ENCODE results near the gene ZCCHC7. TPM values are rescaled to one million over a fixed set of nuclear protein-coding genes. Genes with fewer than 3 reads are reported as not detected.

Gene ZCCHC7
- total and polyA plus RNA-seq, 9 of the 15 experiments (the other 6 are each of a cell fraction or from before 2014, with no cell fraction given), result 34.1 to 68.9 (median 48.8) TPM

DNA sequence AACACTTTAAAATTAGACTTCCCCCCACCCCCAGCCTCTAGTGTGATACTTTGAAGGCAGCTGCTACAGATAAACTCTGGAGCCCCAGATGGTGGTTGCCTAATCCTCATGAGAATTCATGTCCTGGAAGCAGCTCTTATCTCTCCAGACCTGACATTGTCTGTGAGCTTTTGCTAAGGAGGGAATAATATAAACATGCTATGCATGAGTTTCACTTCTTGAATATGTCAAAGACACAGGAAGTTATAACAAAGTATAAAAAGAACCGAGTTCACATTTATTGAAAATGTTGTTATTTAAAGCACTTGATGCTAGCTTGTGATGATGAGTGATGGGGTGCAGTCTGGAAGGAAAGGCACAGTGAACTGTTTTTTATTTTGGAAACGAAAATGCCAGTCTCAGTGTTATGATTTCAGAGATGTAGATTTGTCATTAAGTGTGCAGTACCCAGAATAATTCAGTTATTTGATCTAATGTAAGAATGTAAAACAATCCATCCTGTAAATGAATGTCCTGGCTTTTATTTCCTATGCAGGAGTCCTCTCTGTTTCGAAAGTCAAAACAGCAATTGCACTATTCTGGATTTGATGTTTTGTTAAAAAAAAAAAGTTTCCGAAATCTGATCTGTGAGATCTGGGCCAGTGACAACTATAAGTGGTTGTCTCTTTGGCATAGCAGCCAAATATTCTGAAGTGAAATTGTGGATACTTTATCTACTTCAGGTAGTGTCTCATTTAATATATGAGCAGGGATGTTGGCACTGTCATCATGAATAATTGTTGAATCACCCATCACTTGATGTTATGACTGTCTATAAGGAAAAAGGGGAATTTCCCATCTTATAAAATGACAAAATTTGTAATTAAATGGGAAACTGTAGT lies 77.0 kb downstream of the ZCCHC7 start (continued):
- TF ChIP-seq, protein P1, sequence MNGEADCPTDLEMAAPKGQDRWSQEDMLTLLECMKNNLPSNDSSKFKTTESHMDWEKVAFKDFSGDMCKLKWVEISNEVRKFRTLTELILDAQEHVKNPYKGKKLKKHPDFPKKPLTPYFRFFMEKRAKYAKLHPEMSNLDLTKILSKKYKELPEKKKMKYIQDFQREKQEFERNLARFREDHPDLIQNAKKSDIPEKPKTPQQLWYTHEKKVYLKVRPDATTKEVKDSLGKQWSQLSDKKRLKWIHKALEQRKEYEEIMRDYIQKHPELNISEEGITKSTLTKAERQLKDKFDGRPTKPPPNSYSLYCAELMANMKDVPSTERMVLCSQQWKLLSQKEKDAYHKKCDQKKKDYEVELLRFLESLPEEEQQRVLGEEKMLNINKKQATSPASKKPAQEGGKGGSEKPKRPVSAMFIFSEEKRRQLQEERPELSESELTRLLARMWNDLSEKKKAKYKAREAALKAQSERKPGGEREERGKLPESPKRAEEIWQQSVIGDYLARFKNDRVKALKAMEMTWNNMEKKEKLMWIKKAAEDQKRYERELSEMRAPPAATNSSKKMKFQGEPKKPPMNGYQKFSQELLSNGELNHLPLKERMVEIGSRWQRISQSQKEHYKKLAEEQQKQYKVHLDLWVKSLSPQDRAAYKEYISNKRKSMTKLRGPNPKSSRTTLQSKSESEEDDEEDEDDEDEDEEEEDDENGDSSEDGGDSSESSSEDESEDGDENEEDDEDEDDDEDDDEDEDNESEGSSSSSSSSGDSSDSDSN (IDR thresholded peaks at IDR 0.05; ENCODE audit: borderline replicate concordance in 1 of 2, low read depth in 2 of 2, low read length in 2 of 2), result 0 out of 4 replicates have a peak, but pooled peaks of 1 of the 2 experiments have one; percentile 60
- TF ChIP-seq JUN (IDR thresholded peaks at IDR 0.05; ENCODE audit: borderline replicate concordance, low read depth, low read length) (peak; percentile 80), JUN (CRISPR knock-in tag; IDR thresholded peaks at IDR 0.05; ENCODE audit: borderline replicate concordance) (no peak), NR2C2 (CRISPR knock-in tag; IDR thresholded peaks at IDR 0.05) (no peak), NR2C2 (tag; IDR thresholded peaks at IDR 0.05) (peak; percentile 42; the same call in 1 of the 2 replicates), STAT5A (IDR thresholded peaks at IDR 0.05; ENCODE audit: borderline replicate concordance, low read length) (peak; percentile 99), GATA2 (CRISPR knock-in tag; IDR thresholded peaks at IDR 0.05) (peak; percentile 96), BRF1 (IDR thresholded peaks at IDR 0.05; ENCODE audit: borderline replicate concordance, extremely low read depth, insufficient read length) (no peak), ZNF384 (IDR thresholded peaks at IDR 0.05; ENCODE audit: low read depth, low read length) (no peak; the same call in 1 of the 2 replicates), GABPA (tag; conservative IDR thresholded peaks at IDR 0.05; ENCODE audit: low read depth) (peak; percentile 53), RAD21 (CRISPR knock-in tag; conservative IDR thresholded peaks at IDR 0.05 in 1 of 2, IDR thresholded peaks at IDR 0.05 in 1 of 2) (no peak), ZNF133 (CRISPR knock-in tag; IDR thresholded peaks at IDR 0.05) (no peak), NR4A1 (CRISPR knock-in tag; IDR thresholded peaks at IDR 0.05) (no peak), NR4A1 (tag; IDR thresholded peaks at IDR 0.05) (peak; percentile 86), ADNP (tag; IDR thresholded peaks at IDR 0.05) (peak; percentile 48; the same call in 1 of the 2 replicates), PPARD (CRISPR knock-in tag; IDR thresholded peaks at IDR 0.05) (no peak), ZNF232 (CRISPR knock-in tag; IDR thresholded peaks at IDR 0.05) (no peak)
- TF ChIP-seq, protein P2, sequence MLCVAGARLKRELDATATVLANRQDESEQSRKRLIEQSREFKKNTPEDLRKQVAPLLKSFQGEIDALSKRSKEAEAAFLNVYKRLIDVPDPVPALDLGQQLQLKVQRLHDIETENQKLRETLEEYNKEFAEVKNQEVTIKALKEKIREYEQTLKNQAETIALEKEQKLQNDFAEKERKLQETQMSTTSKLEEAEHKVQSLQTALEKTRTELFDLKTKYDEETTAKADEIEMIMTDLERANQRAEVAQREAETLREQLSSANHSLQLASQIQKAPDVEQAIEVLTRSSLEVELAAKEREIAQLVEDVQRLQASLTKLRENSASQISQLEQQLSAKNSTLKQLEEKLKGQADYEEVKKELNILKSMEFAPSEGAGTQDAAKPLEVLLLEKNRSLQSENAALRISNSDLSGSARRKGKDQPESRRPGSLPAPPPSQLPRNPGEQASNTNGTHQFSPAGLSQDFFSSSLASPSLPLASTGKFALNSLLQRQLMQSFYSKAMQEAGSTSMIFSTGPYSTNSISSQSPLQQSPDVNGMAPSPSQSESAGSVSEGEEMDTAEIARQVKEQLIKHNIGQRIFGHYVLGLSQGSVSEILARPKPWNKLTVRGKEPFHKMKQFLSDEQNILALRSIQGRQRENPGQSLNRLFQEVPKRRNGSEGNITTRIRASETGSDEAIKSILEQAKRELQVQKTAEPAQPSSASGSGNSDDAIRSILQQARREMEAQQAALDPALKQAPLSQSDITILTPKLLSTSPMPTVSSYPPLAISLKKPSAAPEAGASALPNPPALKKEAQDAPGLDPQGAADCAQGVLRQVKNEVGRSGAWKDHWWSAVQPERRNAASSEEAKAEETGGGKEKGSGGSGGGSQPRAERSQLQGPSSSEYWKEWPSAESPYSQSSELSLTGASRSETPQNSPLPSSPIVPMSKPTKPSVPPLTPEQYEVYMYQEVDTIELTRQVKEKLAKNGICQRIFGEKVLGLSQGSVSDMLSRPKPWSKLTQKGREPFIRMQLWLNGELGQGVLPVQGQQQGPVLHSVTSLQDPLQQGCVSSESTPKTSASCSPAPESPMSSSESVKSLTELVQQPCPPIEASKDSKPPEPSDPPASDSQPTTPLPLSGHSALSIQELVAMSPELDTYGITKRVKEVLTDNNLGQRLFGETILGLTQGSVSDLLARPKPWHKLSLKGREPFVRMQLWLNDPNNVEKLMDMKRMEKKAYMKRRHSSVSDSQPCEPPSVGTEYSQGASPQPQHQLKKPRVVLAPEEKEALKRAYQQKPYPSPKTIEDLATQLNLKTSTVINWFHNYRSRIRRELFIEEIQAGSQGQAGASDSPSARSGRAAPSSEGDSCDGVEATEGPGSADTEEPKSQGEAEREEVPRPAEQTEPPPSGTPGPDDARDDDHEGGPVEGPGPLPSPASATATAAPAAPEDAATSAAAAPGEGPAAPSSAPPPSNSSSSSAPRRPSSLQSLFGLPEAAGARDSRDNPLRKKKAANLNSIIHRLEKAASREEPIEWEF (CRISPR knock-in tag; IDR thresholded peaks at IDR 0.05), result peak; percentile 87
- TF ChIP-seq, protein P3, sequence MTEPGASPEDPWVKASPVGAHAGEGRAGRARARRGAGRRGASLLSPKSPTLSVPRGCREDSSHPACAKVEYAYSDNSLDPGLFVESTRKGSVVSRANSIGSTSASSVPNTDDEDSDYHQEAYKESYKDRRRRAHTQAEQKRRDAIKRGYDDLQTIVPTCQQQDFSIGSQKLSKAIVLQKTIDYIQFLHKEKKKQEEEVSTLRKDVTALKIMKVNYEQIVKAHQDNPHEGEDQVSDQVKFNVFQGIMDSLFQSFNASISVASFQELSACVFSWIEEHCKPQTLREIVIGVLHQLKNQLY (CRISPR knock-in tag; conservative IDR thresholded peaks at IDR 0.05), result no peak
